ENCODE data around the gene CACNA1C. TPM values are rescaled to one million over a fixed set of nuclear protein-coding genes. Genes with fewer than 3 reads are reported as not detected.

Gene CACNA1C
- total and polyA plus RNA-seq, 10 of the 15 experiments (the other 5 are each of a cell fraction or from before 2014, with no cell fraction given) = under 0.01 to 0.15 (median 0.09) TPM; not detected in 5

DNA sequence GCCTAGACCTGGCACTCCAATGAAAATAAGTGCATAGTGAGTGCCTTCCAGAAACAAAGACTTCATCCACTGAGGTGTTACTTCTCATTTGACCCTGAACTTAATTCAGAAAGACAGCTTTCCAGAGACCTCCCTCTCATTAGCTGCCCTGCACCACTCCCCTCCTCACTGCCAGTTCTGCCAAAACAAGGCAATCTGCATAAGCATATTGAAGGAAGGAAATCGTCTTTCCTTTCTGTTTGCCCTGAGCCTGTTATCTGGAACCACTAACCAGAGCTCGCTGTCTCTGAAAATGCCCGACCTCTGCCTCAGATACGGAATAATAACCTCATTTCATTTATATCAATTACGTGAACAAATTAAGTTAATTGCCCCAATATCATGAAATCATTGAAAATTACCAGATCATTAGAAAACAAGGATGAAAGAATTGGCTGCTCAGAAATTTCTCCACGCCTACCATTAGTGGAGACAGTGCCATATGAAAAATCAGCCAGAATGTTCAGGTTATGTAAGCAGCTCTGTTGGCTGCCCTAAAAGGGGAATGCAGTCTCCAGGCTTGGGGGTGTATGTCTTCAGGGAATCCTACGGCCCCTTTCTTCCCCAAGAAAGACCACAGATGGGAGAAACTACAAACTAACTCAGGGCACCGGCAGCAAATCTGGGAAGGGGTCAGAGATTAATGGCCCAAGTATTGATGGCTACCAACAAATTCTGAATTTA is 592.1 kb downstream of the CACNA1C start (continued):
- TF ChIP-seq, protein P1, sequence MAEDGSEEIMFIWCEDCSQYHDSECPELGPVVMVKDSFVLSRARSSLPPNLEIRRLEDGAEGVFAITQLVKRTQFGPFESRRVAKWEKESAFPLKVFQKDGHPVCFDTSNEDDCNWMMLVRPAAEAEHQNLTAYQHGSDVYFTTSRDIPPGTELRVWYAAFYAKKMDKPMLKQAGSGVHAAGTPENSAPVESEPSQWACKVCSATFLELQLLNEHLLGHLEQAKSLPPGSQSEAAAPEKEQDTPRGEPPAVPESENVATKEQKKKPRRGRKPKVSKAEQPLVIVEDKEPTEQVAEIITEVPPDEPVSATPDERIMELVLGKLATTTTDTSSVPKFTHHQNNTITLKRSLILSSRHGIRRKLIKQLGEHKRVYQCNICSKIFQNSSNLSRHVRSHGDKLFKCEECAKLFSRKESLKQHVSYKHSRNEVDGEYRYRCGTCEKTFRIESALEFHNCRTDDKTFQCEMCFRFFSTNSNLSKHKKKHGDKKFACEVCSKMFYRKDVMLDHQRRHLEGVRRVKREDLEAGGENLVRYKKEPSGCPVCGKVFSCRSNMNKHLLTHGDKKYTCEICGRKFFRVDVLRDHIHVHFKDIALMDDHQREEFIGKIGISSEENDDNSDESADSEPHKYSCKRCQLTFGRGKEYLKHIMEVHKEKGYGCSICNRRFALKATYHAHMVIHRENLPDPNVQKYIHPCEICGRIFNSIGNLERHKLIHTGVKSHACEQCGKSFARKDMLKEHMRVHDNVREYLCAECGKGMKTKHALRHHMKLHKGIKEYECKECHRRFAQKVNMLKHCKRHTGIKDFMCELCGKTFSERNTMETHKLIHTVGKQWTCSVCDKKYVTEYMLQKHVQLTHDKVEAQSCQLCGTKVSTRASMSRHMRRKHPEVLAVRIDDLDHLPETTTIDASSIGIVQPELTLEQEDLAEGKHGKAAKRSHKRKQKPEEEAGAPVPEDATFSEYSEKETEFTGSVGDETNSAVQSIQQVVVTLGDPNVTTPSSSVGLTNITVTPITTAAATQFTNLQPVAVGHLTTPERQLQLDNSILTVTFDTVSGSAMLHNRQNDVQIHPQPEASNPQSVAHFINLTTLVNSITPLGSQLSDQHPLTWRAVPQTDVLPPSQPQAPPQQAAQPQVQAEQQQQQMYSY (CRISPR knock-in tag; IDR thresholded peaks at IDR 0.05) = no peak
- TF ChIP-seq TBL1XR1 (IDR thresholded peaks at IDR 0.05; ENCODE audit: low read depth, low read length) (no peak), FOXM1 (IDR thresholded peaks at IDR 0.05; ENCODE audit: low read depth, low read length) (no peak)
- TF ChIP-seq, protein P2, sequence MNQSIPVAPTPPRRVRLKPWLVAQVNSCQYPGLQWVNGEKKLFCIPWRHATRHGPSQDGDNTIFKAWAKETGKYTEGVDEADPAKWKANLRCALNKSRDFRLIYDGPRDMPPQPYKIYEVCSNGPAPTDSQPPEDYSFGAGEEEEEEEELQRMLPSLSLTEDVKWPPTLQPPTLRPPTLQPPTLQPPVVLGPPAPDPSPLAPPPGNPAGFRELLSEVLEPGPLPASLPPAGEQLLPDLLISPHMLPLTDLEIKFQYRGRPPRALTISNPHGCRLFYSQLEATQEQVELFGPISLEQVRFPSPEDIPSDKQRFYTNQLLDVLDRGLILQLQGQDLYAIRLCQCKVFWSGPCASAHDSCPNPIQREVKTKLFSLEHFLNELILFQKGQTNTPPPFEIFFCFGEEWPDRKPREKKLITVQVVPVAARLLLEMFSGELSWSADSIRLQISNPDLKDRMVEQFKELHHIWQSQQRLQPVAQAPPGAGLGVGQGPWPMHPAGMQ (IDR thresholded peaks at IDR 0.05; ENCODE audit: borderline replicate concordance) = no peak

DNA sequence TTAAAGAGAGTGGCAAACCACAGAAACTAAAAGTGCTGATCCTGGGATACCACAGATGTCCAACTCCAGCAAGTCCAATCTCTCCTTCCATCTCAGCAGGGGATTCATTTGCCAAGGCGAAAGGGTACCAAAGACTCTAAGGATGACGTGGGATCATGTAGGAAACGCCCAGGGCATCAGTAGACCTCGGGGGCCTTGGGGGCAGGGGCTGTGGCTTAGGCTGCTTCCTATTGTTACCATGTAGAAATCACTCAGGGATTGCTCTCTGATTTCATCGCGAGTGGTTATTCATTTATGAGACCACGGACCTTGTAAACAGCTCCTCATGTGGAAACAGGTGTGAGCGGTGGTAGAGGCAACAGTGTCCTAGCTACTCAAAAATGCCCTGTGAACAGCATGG is 592.7 kb downstream of the CACNA1C start:
- TF ChIP-seq MYC (IDR thresholded peaks at IDR 0.05; ENCODE audit: insufficient read depth, insufficient read length, insufficient replicate concordance, low read length, severe bottlenecking) = no peak
- ChIA-PET RAD21 (ENCODE audit: unreplicated experiment) (no interaction called here), POLR2A (no interaction called here), CTCF (no interaction called here), SMC1A (ENCODE audit: uncharacterized antibody, unreplicated experiment) (no interaction called here)
- no peaks in the 10 kb centered on the region for H3K36me3 ChIP-seq (ENCODE audit: control insufficient read depth in 2 of 2, insufficient read depth in 2 of 2, low read length in 1 of 2)
- H4K20me1 ChIP-seq (ENCODE audit: control insufficient read depth, insufficient read depth) = no peaks in the 10 kb centered on the region
- intact Hi-C loops (cut with micrococcal nuclease; ENCODE audit: unreplicated experiment) (no loop called here), in situ Hi-C loops (cut with MboI) (no loop called here)
- H3K4me2 ChIP-seq (ENCODE audit: control insufficient read depth, insufficient read depth) = no peak overlapping the region
- DNase-seq (ENCODE audit: low read depth, low spot score) (no peak), FAIRE-seq (no peak), ATAC-seq (no peak)
- WGBS (ENCODE audit: insufficient coverage, insufficient replicate concordance, low lambda C conversion rate, missing lambda C conversion rate) = under 1% methylated on average over 8 of the region's 8 CpGs
- no peak overlapping the region for H3K4me3 ChIP-seq
- H2AFZ ChIP-seq (ENCODE audit: control insufficient read depth, low read depth, low read length) = no peak overlapping the region
- no peak overlapping the region for H3K27ac ChIP-seq (ENCODE audit: control insufficient read depth, insufficient read depth)
- peaks cover 10 to 15% of the 10 kb centered on the region in 2 experiments for H3K27me3 ChIP-seq (replicated peaks in 1 of 2; ENCODE audit: control insufficient read depth in 2 of 2, insufficient read depth in 2 of 2, low read length in 1 of 2)
- no peaks in the 10 kb centered on the region for H3K4me1 ChIP-seq (ENCODE audit: control insufficient read depth, insufficient read depth, low read length)
- H3K9me3 ChIP-seq (replicated peaks; ENCODE audit: control insufficient read depth, insufficient read depth, low read length) = no peaks in the 10 kb centered on the region
- no peak overlapping the region for H3K9ac ChIP-seq (ENCODE audit: control insufficient read depth, insufficient read depth, low read length)
- BruUV-seq (replicated peaks) = no TSS peak
- H3K79me2 ChIP-seq (ENCODE audit: control insufficient read depth, insufficient read depth, low read length) = no peaks in the 10 kb centered on the region

Data from GM12878 (cell line).